Colonic mucosa (tissue), 4 donors: ENCODE measurements around the gene ANKRD17. TPM values are rescaled to one million over a fixed set of nuclear protein-coding genes. Genes with fewer than 3 reads are reported as not detected.

Experiments
- DNase-seq: peaks from one replicate; pipeline ENCODE4 v3.0.0-alpha.2; 2020
- H3K27ac ChIP-seq: fragments of 200-600 bp; one replicate; pipeline ENCODE4 v1.8.0; 2021
- H3K27me3 ChIP-seq: fragments of 200-600 bp; one replicate; pipeline ENCODE4 v1.8.0; 2021
- H3K36me3 ChIP-seq: fragments of 200-600 bp; one replicate; pipeline ENCODE4 v1.8.0; 2021
- H3K4me1 ChIP-seq: fragments of 200-600 bp; one replicate; pipeline ENCODE4 v1.8.0; 2021; ENCODE audit warnings: mild to moderate bottlenecking
- H3K4me3 ChIP-seq: fragments of 200-600 bp; one replicate; pipeline ENCODE4 v1.8.0; 2021
- H3K9ac ChIP-seq, 2 donors: one replicate each; pipeline ENCODE4 v1.7.0; 2013; ENCODE audit warnings: control low read depth in 2 of 2, low read depth in 2 of 2, low read length in 2 of 2
- H3K9me3 ChIP-seq: fragments of 200-600 bp; one replicate; pipeline ENCODE4 v1.8.0; 2021
- intact Hi-C: fragments of 100-400 bp; cut with DNase I; formaldehyde crosslinking; loops from one replicate; pipeline ENCODE4 v1.14.1; 2022
- total RNA-seq, 2 donors: library from RNA; stranded (reverse); fragmentation: NEBNext Ultra II Directional in 1 of 2; extraction: Animal tissue kit (Norgen Biotek cat#: 25700) in 1 of 2; gene quantifications; one replicate each; pipeline ENCODE4 v1.2.1, GENCODE V29; 2021
- TF ChIP-seq, protein P1 (sequence below): fragments of 200-600 bp; IDR thresholded peaks from one replicate; pipeline ENCODE4 v1.8.0; 2022; ENCODE audit warnings: antibody characterized with exemption, mild to moderate bottlenecking
- donor health status: healthy.
- donor health status: DM: no; HTN: no; CAD: no.
- donor health status: DM: no; HTN: no; CAD: no.

ANKRD17 gene
- total RNA-seq, 2 donors from 2014 or later: 51.5 to 59.2 TPM

GRCh38 chr4:73139991-73140390, 118.6 kb downstream of the ANKRD17 start:
- Histone ChIP-seq H3K27me3 (no peaks in the 10 kb centered on the region), H3K9me3 (no peaks in the 10 kb centered on the region), H3K4me3 (no peak overlapping the region), H3K36me3 (peaks cover 14% of the 10 kb centered on the region), H3K27ac (no peak overlapping the region), H3K4me1 (no peaks in the 10 kb centered on the region), H3K9ac (no peak overlapping the region)
- DNase-seq: no peak
- TF ChIP-seq, protein P1, sequence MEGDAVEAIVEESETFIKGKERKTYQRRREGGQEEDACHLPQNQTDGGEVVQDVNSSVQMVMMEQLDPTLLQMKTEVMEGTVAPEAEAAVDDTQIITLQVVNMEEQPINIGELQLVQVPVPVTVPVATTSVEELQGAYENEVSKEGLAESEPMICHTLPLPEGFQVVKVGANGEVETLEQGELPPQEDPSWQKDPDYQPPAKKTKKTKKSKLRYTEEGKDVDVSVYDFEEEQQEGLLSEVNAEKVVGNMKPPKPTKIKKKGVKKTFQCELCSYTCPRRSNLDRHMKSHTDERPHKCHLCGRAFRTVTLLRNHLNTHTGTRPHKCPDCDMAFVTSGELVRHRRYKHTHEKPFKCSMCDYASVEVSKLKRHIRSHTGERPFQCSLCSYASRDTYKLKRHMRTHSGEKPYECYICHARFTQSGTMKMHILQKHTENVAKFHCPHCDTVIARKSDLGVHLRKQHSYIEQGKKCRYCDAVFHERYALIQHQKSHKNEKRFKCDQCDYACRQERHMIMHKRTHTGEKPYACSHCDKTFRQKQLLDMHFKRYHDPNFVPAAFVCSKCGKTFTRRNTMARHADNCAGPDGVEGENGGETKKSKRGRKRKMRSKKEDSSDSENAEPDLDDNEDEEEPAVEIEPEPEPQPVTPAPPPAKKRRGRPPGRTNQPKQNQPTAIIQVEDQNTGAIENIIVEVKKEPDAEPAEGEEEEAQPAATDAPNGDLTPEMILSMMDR: no peak
- intact Hi-C loops: loop anchor here (10.0 kb wide), 1 partner anchor 115 kb away; the partner anchor contains the start of gene ANKRD17

DNA sequence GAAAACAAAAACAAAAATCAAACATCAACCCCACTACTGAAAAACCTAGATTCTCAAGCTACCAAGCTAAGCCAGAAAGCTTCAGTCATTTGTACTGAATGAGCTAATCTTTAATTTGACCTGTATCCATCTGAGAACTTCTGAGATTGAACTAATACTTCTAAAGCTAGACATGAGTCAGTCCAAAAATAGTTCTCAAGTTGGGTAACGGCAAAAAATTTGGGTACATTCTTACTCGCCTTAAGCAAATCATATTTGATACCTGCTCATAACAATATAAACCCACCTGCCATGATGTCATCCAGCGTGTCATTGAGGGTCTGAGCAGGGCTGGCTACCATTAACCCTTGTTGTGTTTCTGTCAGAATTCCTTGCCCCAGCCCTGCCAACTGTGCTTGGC, 119.4 kb downstream of the ANKRD17 start:
- no peaks in the 10 kb centered on the region for H3K27me3 ChIP-seq
- DNase-seq: no peak
- H3K4me1 ChIP-seq: no peaks in the 10 kb centered on the region
- no peaks in the 10 kb centered on the region for H3K9me3 ChIP-seq
- intact Hi-C loops: no loop called here
- no peak overlapping the region for H3K9ac ChIP-seq
- TF ChIP-seq, protein P1: no peak
- no peak overlapping the region for H3K27ac ChIP-seq
- H3K4me3 ChIP-seq: no peak overlapping the region
- H3K36me3 ChIP-seq: peaks cover 14% of the 10 kb centered on the region

DNA sequence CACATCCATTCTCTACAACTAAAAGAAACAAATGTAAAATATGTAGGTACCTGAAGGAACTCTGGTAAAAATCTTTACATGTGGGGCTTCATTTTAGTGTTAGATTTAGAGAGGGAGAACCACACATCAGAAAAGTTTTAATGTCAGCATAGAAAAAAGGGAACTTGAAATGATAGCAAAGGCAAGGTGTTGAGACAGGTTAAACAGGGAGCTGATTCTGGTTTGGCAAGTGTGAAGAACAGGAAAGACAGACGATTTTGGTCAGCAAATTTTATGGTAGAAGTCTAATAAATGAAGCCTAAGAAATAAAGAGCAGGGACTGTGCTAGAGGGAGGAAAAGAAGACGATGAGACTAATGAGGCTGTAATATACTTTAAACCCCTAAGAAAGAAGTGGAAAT, 121.5 kb downstream of the ANKRD17 start:
- TF ChIP-seq, protein P1: no peak
- H3K4me1 ChIP-seq: no peaks in the 10 kb centered on the region
- no peak overlapping the region for H3K4me3 ChIP-seq
- H3K27me3 ChIP-seq: no peaks in the 10 kb centered on the region
- peaks cover 9% of the 10 kb centered on the region for H3K36me3 ChIP-seq
- no peak overlapping the region for H3K9ac ChIP-seq
- intact Hi-C loops: no loop called here
- H3K27ac ChIP-seq: no peak overlapping the region
- H3K9me3 ChIP-seq: no peaks in the 10 kb centered on the region
- DNase-seq: no peak

- no peak for DNase-seq
- no peaks in the 10 kb centered on the region for H3K36me3 ChIP-seq
- no peak overlapping the region for H3K27ac ChIP-seq
- H3K4me1 ChIP-seq: no peaks in the 10 kb centered on the region
- no peaks in the 10 kb centered on the region for H3K9me3 ChIP-seq
- no peak overlapping the region for H3K9ac ChIP-seq
- intact Hi-C loops: no loop called here
- no peak overlapping the region for H3K4me3 ChIP-seq
- TF ChIP-seq, protein P1: no peak
- H3K27me3 ChIP-seq: no peaks in the 10 kb centered on the region
These were observed 124.8 kb downstream of the ANKRD17 start for GRCh38 chr4:73133784-73134183.

GRCh38 chr4:73131281-73131680, 127.3 kb downstream of the ANKRD17 start:
- Histone ChIP-seq H3K4me3 (no peak overlapping the region), H3K9me3 (no peaks in the 10 kb centered on the region), H3K36me3 (no peaks in the 10 kb centered on the region), H3K4me1 (no peaks in the 10 kb centered on the region), H3K27ac (no peak overlapping the region), H3K9ac (no peak overlapping the region), H3K27me3 (no peaks in the 10 kb centered on the region)
- TF ChIP-seq, protein P1: no peak
- DNase-seq: no peak
- intact Hi-C loops: no loop called here

GRCh38 chr4:73129319-73129718, 129.3 kb downstream of the ANKRD17 start:
- Histone ChIP-seq H3K4me3 (no peak overlapping the region), H3K27ac (no peak overlapping the region), H3K9ac (no peak overlapping the region), H3K36me3 (no peaks in the 10 kb centered on the region), H3K4me1 (no peaks in the 10 kb centered on the region), H3K9me3 (no peaks in the 10 kb centered on the region), H3K27me3 (no peaks in the 10 kb centered on the region)
- intact Hi-C loops: no loop called here
- TF ChIP-seq, protein P1: no peak
- DNase-seq: no peak
